Stimulated activated CD8-positive, alpha-beta memory T cell treated with anti-CD3 and anti-CD28 coated beads, Interleukin-15, amount 100 ng/mL, for 4 hours (primary cell): ENCODE measurements around the gene C13orf46.
"Not testable (repeated sequence)": the region's sequence is repeated elsewhere in the genome, so short reads cannot be mapped to it uniquely, and the experiment has no call there.

Experiments used
- DNase-seq, 2 donors: peaks; one replicate each; pipeline ENCODE4 v3.0.0-alpha.2; 2020; ENCODE audit warnings: low read depth in 2 of 2

The C13orf46 gene

GRCh38 chr13:113923376-113924063 is 50.4 kb downstream of the C13orf46 start:
- DNase-seq = no peak

DNA sequence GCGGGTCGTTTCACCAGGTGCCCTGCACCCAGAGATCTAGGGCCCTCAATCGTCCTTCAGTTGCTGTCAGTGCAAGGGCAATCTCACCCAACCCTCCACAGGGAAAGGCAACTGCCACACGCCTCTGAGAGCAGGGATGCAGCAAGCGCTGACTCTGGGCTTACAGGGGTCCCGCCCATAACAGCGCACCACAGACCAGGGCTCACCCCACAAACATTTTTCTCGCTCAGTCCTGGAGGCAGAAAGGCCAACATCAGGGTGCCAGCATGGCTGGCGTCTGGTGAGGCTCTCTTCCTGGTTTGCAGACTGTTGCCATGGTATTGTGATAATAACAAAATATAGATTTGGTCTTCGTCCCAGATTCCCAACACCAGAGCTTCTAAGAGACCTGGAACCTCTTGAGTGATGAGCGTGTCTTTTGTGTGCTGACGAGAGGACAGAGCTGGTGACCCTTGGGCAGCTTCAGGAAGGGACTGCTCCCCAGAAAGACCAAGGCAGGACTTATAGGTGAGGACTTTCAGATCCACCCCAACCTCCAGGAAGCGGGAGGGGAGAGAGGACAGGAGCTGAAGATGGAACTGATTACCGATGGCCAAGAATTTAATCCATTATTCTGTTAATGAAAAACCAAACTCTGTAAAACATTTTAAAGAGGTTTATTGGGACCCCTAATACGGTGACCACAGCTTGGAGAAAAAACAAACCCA is 51.3 kb downstream of the C13orf46 start:
- no peak for DNase-seq

- no peak for DNase-seq
These were observed 52.1 kb downstream of the C13orf46 start for GRCh38 chr13:113921763-113922162.

DNA sequence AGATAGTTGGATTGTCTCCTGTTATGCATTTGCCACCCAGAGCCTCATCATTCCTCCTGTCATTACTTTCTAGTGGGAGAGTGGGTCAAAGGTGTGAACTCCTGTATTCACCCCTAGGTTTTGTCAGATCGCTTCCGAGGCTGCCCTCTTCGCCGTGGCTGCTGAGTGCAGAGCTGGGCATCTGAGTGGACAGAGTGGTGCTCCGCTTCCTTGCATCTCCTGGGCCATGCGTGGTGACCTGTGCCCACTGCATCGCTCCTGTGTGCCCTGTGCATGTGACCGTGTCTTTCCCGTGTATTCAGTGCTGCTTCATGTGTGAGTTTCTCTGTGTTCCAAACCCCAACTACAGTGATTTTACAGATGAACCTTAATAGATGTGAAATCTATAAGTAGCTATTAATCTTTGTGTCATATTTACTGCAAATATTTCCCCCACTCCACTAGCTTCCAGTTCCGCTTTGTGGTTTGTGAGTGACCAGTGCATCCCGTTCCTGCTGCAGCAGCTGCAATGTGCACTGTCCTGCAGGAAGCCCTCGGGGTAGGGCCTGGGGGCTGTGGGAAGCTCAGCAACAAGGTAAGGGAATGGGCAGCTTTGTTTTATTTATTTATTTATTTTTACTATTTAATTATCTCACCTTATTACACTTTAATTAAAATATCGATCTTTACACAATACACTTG is 53.1 kb downstream of the C13orf46 start:
- DNase-seq = no peak

DNA sequence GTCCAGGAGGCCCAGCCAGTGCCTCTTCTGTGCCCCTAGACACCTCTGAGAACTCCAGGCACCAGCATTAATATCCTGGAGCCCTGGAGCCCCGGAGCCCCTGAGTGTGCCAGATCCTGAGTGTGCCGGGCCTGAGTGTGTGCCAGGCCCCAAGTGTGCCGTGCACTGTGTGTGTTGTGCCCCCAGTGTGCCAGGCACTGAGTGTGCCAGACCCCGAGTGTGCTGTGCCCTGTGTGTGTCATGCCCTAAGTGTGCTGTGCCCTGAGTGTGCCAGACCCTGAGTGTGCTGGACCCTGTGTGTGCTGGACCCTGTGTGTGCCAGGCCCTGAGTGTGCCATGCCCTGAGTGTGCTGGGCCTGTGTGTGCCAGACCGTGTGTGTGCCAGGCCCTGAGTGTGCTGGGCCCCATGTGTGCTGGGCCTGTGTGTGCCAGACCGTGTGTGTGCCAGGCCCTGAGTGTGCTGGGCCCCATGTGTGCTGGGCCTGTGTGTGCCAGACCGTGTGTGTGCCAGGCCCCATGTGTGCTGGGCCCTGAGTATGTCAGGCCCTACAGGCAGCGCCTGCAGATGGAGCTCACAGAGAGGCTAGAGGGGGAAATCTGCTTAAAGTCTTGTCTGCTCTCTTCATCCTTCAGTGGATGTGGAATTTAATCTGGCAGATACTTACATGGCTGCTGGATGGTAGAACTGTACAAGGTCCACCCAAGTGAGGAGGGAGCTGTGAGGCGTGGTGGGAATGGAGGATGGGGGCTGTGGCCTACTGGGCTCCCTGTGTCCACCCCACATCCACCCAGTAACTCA is 53.9 kb downstream of the C13orf46 start:
- DNase-seq = no peak

- no peak for DNase-seq
These were observed 54.7 kb downstream of the C13orf46 start for GRCh38 chr13:113918981-113919701.

GRCh38 chr13:113918580-113918979 is 55.3 kb downstream of the C13orf46 start:
- no peak for DNase-seq

- no peak for DNase-seq
These were observed 56.1 kb downstream of the C13orf46 start for GRCh38 chr13:113917594-113918371.

DNA sequence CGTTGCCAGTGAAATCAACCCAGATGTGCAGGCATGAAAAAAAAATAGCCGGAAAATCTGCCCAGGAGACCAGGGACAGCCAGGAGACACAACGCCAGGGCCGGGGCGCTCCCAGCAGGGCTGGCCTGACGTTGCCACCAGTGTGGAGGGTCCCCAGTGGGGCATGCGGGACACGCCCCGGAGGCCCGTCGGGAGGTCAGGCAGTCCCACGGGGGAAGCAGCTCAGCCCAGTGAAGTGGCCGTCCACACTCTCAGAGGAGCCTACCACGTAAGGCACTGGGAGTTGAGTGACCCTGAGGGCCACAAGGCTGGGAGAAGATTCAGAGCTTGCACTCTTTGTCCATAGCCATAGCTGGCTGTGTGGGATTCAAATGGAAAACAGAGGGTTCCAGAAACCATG is 56.8 kb downstream of the C13orf46 start:
- DNase-seq = no peak

DNA sequence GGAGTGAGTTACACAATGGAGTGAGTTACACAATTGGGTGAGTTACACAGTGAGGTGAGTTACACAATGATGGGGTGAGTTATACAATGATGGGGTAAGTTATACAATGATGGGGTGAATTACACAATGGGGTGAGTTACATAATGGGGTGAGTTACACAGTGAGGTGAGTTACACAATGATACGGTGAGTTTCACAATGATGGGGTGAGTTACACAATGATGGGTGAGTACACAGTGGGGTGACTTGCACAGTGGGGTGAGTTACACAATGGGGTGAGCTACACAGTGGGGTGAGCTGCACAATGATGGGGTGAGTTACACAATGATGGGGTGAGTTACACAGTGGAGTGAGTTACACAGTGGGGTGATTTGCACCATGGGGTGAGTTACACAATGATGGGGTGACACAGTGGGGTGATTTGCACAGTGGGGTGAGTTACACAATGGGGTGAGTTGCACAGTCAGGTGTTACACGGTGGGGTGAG is 57.5 kb downstream of the C13orf46 start:
- no peak for DNase-seq

GRCh38 chr13:113915786-113916329 is 58.0 kb downstream of the C13orf46 start:
- DNase-seq = no peak

DNA sequence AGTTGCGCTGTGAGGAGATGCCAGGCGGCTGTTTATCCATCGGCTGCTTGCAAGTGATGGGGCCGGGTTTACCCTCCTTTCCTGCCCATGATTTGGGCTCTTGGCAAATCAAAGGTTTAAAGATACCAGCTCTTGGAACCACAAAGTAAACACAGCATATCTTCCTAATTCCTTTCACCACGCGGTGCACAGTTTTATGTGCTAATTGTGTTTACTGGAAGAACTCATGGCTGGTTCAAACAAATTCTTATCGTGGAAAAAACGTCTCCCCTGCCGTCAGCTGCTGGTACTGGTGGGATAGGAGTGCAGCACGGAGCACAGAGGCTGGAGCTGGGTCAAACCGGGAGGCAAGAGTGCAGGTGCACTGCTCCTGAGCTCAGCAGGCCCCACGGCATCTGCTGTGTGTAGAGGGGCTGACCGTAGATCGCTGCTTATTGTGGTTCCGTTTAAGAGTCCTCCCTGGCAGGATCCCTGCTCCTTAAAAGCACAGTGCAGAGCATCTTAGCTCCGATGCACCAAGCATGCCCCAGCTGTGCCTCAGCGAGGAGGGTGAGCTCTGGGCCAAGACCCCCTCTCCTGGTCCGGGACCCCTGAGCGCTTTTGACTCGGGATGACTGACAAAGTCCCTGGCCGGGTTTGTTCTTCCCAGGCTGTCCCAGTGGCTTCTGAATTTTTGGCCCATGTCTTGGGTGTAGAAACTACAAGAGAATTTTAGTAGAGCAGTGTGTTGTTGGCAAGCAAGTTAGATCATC is 58.7 kb downstream of the C13orf46 start:
- no peak for DNase-seq

DNA sequence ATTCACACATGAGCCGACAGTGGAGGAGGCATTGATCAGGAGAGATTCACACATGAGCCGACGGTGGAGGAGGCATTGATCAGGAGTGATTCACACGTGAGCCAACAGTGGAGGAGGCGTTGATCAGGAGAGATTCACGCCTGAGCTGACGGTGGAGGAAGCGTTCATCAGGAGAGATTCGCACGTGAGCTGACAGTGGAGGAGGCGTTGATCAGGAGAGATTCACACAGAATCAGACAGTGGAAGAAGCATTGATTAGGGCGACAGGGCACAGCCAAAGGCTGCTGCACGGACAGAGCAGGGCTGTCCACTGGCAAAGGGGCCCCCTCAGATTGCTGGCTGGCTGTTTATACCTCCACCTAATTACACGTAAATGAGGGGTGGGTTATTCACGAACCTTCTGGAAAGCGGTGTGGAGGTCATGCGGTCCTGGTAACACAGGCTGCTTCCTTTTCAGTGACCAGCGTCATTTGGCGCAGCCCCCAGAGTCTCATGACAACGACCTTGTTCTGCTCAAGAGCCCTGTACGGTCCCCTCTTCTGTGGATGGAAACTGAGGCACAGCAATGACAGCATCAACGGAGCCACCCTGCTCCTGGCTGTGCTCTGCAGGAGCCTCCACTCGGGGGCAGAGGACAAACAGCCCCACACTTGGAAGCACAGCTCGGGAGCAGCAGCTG is 59.4 kb downstream of the C13orf46 start:
- no peak for DNase-seq

DNA sequence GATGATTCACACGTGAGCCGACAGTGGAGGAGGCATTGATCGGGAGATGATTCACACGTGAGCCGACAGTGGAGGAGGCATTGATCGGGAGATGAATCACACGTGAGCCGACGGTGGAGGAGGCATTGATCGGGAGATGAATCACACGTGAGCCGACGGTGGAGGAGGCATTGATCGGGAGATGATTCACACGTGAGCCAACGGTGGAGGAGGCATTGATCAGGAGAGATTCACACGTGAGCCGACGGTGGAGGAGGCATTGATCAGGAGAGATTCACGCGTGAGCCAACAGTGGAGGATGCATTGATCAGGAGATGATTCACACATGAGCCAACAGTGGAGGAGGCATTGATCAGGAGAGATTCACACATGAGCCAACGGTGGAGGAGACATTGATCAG is 60.0 kb downstream of the C13orf46 start:
- DNase-seq = not testable (repeated sequence)

DNA sequence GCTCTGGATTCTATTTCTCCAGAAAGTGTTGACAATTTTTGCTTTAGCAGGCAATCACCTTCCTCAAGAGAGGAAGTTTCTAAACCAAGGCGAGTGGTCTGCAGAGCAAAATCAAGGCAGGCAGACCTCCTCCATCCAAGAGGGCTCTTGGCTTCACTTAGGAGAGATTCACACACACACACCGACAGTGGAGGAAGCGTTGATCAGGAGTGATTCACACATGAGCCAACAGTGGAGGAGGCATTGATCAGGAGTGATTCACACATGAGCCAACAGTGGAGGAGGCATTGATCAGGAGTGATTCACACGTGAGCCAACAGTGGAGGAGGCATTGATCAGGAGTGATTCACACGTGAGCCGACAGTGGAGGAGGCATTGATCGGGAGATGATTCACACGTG is 60.5 kb downstream of the C13orf46 start:
- DNase-seq = not testable (repeated sequence)

DNA sequence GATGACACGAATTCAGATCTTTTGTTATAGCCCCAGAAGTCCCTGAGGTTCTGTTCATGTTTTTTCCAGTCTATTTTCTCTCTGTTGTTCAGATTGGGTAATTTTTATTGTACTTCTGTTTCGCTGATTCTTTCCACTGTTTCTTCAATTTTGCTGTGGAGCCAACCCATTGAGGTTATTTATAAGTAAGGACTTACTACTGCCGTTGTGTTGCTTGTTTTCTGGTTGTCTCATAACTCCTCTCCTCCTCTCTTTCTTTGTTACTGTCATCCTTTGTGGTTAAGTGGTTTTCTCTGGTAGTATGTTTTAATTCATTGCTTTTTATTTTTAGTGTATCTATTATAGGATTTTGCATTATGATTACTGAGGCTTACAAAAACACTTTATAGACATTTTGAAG is 61.3 kb downstream of the C13orf46 start:
- DNase-seq = no peak

DNA sequence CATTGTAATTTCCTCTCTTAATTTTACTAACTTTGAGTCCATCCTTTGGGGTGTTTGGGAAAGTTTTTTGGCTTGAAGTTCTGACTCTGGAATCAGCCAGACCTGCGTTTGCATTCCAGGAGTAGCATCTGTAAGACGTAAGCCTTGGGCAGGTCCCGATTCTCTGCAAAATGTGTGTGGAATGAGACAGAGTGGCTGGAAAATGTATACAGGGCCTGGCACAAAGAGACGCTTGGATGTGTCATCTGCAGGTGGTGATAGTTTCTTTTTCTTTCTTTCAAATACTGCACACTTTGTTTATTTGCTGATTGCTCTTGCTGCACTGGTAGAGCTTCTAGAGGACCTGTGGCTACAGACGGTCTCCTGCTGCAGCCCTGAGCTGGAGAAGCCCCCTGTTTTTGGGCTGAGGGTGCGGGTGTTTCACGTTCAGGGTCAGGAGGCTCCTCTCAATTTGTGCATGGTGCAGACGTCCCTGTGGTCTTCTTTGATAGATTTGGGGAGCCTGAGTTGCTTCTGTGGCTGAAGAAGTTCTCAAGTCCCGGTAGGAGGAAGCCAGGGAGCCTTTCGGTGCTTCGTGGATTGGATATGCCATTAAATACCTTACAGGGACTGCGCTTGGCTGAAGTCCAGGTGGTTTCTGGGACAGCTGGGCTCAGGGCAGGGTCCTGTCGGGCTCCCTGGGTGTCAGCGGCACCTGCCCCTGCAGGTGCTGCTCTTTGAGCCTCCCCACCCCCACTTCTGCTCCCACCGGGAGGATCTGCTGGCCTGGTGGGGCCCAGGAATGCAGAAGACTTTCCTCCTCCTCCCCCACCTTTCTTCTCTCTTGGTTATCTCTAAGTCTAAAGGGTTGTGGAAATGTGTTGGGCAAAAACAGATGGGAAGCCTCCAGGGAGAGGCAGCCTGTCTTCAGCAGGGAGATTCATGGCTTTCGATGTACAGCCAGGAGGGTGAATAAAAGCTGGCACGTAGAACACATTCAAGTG is 66.0 kb downstream of the C13orf46 start:
- no peak for DNase-seq

DNA sequence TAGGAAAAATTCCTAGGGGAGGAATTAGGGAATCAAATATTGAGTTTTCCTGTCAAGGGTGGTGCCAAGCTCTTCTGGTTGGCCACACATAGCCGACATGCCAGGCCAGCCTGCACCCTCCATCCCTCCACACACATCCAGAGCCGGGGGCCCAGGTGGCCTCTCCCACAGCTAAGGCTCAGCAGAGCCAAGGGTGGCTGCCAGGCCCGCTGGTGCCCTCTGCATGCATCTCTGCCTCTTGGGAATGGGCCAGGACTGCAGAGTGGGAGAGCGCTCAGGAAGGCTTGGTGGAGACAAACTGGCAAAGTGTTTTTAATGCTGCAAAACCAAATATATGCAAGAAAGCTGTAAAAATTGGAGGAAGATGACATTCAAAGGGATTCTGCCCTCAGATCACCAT is 67.3 kb downstream of the C13orf46 start:
- no peak for DNase-seq
